ENCODE measurements around the gene VPS51. TPM values are rescaled to one million over a fixed set of nuclear protein-coding genes. Genes with fewer than 3 reads are reported as not detected.

The VPS51 gene
- total and polyA plus RNA-seq, 9 of the 15 experiments (the other 6 are each of a cell fraction or from before 2014, with no cell fraction given), result 1.8 to 143 (median 46.8) TPM

DNA sequence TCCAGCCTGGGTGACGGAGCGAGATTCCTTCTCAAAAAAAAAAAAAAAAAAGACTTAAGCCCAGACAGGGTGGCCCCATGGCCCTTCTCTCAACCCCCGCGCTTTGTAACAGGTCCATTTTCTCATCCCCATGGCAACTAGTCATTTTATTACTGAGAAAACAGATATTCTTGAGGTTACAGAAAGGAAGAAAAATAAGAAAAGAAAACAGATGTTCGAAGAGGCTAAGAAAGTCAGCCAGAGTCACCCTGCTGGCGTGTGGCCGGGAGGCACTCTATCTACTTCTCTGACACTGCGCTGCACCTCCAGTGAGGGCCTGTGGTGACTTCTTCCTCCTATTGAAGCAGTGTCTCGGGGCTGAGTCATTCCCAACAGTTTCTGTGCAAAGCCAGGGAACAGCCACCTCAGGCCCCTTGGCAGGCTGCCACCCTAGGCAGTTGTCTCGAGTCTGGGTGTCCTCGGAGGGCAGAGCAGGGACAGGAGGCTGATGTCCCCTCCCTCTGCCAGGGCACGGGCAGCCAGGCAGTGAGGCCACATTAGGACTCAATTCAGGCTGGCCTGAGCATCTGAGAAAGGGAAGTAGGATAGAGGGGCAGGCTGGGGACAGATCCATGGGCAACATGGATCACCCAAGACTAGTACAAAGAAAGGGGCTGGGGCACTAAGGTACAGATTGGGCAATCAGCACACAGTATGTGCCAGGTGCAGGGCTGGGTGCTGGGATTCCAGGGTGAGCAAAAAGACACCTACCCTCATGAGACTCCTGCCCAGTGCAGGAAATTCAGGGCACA is 54.7 kb downstream of the VPS51 start (continued):
- TF ChIP-seq RFX5 (IDR thresholded peaks at IDR 0.05; ENCODE audit: low read depth, low read length) (no peak), KLF10 (CRISPR knock-in tag; IDR thresholded peaks at IDR 0.05) (no peak), ZNF146 (CRISPR knock-in tag; IDR thresholded peaks at IDR 0.05; ENCODE audit: unreplicated experiment) (no peak), CREB1 (IDR thresholded peaks at IDR 0.05) (no peak), CREB1 (CRISPR knock-in tag; IDR thresholded peaks at IDR 0.05) (no peak), ZNF124 (CRISPR knock-in tag; IDR thresholded peaks at IDR 0.05) (no peak), RBFOX2 (IDR thresholded peaks at IDR 0.05; ENCODE audit: low read depth, low read length) (peak; percentile 57), NEUROD1 (IDR thresholded peaks at IDR 0.05; ENCODE audit: borderline replicate concordance, low read depth, low read length, partially characterized antibody) (no peak), DACH1 (IDR thresholded peaks at IDR 0.05; ENCODE audit: partially characterized antibody) (no peak), ZNF695 (CRISPR knock-in tag; IDR thresholded peaks at IDR 0.05) (no peak), ADNP (tag; IDR thresholded peaks at IDR 0.05) (no peak), BRF1 (IDR thresholded peaks at IDR 0.05; ENCODE audit: borderline replicate concordance, extremely low read depth, insufficient read length) (no peak), ZNF239 (CRISPR knock-in tag; IDR thresholded peaks at IDR 0.05) (no peak), FOXP1 (CRISPR knock-in tag; IDR thresholded peaks at IDR 0.05) (no peak), FOS (IDR thresholded peaks at IDR 0.05; ENCODE audit: extremely low read depth, insufficient read length) (no peak), SMARCA4 (IDR thresholded peaks at IDR 0.05) (peak; percentile 81; the same call in 1 of the 2 replicates), ZNF561 (CRISPR knock-in tag; conservative IDR thresholded peaks at IDR 0.05) (no peak), ZNF184 (CRISPR knock-in tag; IDR thresholded peaks at IDR 0.05) (no peak), CHD1 (IDR thresholded peaks at IDR 0.05; ENCODE audit: low read length) (no peak), ZNF77 (CRISPR knock-in tag; IDR thresholded peaks at IDR 0.05) (no peak), POLR3A (IDR thresholded peaks at IDR 0.05; ENCODE audit: borderline replicate concordance, extremely low read depth, insufficient read depth, insufficient read length) (no peak), MEF2D (tag; conservative IDR thresholded peaks at IDR 0.05; ENCODE audit: low read depth) (no peak; the same call in 1 of the 2 replicates), POU5F1 (IDR thresholded peaks at IDR 0.05; ENCODE audit: borderline replicate concordance, low read depth, low read length, partially characterized antibody) (no peak)
- TF ChIP-seq, protein P1, sequence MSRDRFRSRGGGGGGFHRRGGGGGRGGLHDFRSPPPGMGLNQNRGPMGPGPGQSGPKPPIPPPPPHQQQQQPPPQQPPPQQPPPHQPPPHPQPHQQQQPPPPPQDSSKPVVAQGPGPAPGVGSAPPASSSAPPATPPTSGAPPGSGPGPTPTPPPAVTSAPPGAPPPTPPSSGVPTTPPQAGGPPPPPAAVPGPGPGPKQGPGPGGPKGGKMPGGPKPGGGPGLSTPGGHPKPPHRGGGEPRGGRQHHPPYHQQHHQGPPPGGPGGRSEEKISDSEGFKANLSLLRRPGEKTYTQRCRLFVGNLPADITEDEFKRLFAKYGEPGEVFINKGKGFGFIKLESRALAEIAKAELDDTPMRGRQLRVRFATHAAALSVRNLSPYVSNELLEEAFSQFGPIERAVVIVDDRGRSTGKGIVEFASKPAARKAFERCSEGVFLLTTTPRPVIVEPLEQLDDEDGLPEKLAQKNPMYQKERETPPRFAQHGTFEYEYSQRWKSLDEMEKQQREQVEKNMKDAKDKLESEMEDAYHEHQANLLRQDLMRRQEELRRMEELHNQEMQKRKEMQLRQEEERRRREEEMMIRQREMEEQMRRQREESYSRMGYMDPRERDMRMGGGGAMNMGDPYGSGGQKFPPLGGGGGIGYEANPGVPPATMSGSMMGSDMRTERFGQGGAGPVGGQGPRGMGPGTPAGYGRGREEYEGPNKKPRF (IDR thresholded peaks at IDR 0.05; ENCODE audit: low read depth, low read length), result no peak
- TF ChIP-seq, protein P2, sequence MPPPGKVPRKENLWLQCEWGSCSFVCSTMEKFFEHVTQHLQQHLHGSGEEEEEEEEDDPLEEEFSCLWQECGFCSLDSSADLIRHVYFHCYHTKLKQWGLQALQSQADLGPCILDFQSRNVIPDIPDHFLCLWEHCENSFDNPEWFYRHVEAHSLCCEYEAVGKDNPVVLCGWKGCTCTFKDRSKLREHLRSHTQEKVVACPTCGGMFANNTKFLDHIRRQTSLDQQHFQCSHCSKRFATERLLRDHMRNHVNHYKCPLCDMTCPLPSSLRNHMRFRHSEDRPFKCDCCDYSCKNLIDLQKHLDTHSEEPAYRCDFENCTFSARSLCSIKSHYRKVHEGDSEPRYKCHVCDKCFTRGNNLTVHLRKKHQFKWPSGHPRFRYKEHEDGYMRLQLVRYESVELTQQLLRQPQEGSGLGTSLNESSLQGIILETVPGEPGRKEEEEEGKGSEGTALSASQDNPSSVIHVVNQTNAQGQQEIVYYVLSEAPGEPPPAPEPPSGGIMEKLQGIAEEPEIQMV (tag; conservative IDR thresholded peaks at IDR 0.05; ENCODE audit: low read depth), result no peak
- TF ChIP-seq, protein P3, sequence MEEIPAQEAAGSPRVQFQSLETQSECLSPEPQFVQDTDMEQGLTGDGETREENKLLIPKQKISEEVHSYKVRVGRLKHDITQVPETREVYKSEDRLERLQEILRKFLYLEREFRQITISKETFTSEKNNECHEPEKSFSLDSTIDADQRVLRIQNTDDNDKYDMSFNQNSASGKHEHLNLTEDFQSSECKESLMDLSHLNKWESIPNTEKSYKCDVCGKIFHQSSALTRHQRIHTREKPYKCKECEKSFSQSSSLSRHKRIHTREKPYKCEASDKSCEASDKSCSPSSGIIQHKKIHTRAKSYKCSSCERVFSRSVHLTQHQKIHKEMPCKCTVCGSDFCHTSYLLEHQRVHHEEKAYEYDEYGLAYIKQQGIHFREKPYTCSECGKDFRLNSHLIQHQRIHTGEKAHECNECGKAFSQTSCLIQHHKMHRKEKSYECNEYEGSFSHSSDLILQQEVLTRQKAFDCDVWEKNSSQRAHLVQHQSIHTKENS (CRISPR knock-in tag; IDR thresholded peaks at IDR 0.05), result no peak

Data from K562 (cell line).